HG03439 (cell line): ENCODE measurements around the gene USH1C.

Experiments used
- ATAC-seq: cut with Tn5 transposase; IDR thresholded peaks from one replicate; pipeline ENCODE4 v1.9.1; 2021; ENCODE audit warnings: mild to moderate bottlenecking, moderate library complexity; ENCODE audit not compliant: unreplicated experiment

USH1C gene

DNA sequence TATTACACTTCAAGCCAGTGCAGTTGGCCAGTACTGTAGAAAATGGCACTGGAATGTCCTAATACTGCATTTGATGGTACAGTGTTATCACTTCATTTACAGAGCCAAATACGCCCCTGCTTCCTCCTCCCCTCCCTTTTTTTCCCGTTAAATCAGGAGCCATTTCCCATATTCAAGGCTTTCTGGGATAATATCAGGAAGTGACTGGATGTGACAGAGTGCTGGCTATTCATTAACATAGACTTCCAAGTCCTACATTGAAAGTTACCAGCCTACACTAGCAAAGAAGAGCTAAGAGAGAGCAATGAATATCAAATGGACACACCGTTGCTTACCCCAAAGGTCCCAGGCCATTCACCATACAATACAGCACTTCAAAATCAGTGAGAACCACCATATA is 35.4 kb downstream of the USH1C start:
- no peak for ATAC-seq

DNA sequence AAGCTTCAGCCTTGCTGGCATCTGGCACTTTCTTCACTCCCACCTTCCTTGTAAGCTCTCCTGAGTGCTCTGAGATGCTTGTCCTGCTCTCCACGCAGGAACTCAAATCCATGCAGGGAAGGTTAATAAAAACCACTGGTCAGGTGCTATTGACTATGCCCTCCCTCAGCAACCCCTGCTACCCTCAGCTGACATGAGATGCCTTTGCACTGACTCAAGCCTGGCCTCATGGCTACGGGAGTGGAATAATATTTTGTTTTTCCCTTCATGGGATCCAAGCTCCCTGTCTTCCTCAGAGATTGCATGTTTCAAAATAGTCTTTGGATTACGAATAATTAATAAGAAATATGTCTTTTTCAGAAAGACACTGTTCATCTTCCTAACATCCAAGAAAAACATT is 35.9 kb downstream of the USH1C start:
- ATAC-seq = no peak

DNA sequence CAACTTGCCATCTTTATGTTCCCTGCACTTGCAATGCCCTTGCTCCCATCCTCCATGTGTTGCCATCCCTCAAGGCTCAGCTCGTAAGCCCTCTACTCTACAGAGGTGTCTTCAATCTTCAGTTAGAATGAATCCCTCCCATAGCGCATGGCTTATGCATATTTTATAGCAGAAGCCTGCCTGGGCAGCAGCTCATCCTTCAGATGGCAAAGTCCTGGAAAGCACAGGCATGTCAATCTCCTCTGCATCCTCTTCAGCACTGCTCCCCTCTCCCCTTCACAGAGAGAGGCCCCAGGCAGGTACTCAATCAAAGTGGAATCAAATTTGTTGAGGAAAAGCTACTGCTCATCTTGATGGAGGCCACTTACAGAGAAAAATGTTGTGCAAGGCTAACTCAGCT is 36.4 kb downstream of the USH1C start:
- no peak for ATAC-seq

DNA sequence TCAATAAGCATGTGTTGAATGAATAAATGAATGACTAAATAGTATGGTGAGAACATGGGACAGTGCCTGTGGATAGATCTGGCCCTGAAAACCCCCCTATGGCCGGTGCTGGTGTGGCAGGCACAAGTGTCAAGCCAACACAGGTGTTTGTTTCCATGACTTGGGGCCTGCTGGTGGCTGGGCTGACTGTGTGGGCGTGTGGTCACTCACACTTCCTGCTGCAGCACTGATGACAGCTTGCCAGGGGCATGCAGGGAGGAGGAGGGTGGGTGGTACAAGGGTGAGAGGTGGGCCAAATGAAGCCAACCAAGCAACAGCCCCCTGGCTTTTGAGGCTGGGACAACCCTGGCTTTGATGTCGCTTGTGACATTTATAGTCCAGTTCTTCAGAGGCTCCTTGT is 37.3 kb downstream of the USH1C start:
- ATAC-seq = peak; percentile 44

DNA sequence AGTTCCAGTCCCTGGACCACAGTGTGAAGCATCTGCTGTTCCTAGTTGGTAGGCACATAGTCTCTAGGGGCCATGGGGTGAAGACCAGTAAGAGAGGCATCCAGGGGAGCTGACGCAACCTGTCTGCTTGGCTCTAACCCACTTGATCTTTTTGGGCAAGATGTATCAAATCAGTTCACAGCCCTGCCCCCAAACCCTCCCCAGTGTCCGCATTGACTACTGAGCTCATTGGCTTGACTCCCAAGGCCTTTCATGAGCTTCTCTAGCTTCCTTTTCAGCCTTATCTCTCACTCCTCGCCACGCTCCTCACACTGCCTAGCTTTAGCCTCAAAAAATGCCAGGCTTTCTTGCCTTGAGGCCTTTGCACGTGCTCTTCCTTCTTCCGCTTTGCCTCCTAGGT is 37.9 kb downstream of the USH1C start:
- ATAC-seq = no peak

DNA sequence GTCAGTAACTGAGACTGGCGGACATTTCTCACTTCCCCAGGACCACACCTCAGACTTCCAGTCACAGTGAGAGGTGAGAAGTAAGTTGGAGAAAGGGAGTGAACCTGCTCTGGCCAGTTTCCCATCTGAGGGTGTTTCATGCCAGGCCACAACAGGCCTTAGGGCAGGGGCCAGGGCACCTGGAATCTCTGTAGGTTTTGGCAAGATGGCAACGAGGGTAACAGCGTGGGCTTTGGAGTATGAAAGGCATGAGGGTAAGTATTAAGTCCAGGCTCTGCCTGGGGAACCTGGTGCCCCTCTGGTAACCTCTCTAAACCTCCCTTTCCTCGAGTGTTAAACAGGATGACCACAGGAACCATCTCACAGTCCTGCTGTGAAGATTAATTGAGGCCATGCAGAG is 39.1 kb downstream of the USH1C start:
- no peak for ATAC-seq

DNA sequence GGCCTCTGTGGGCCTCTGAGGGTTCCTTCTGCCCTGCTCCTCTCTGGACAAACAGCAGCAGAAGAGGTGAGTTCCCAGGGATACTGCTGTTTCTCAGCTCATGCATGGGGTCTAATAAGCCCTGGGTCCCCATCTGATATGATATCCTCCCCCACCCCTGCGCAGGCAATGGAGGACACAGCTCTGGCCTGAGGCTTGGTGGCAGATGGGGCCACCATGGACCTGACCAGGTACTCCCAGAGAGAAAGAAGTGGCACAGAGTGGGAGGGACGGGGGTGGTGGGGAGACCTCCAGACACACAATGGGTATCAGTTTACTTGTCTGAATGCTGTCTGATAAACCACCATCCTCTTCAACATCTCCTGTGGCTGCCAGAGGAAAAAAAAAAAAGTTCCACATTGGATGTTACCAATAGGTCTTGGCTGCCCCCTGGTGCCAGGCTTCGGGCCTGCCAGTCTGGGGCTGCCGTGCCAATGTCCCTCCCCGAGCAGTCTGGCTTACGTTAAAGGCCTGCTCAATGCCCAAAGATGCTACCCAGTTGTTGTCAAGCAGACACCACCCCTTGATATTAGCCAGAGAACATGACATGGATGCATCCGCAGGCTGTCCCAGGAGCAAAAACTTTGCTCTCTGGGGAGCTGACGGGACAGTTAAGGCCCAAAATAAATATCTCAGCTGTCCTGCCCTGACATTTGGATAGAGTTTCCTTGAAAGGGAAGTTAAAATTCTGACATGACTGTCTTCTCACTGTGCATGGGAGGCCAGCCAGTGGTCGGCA is 39.7 kb downstream of the USH1C start:
- peak; percentile 61 for ATAC-seq

DNA sequence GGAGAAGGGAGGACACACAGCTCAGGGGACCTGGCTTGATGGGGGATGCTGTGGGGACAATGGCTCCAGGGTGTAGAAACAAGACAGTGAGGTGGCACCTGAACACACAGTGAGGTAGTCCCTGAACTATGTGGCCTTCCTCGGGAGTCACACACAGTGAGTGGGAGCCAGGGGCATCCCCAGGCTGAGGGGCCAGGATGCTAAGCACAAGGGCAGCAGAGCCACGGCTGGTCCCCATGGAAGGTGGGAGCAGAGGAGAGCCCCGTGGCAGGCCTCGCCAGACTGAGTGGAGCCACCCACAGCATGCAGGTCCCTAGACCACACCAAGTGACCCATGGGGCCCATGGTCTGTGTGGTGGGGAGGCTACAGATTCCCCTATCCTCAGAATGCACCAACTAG is 41.6 kb downstream of the USH1C start:
- no peak for ATAC-seq

DNA sequence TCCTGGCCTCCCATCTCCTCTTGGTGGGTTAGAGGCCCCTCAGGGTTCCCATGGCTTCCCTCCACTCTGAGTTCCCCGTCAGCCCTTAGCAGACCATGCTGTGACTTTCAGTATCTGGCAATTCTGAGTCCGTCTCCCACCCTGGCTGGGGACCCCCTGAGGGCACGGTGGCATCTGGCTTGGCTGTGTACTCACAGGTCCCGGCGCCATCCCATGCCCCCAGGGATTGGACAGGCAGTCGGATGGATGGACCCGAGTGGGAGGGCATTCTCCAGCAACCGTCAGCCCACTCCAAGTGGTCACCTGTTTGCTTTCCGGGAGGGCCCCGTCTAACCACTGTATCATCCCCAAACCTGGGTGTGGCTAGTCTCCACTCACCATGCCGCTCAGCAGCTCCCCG is 43.5 kb downstream of the USH1C start:
- ATAC-seq = no peak

DNA sequence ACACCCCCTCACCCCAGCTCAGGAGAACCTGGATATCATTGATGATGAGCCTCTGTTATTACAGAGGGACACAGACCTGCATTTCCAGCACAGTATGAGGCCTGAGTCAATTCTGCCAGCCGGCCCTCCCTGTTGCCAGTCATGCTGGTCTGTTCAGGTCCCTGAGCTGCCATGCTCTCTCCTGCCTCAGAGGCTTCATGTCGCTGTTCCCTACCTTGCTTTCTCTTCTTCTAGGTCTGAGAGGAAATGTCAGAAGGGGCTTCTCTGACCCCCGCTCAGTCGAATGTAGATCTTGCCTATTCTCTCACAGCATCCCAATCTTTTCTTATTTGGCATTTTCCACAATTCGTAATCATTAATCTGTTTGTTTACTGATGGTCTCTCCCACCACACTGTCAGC is 45.7 kb downstream of the USH1C start:
- ATAC-seq = no peak

DNA sequence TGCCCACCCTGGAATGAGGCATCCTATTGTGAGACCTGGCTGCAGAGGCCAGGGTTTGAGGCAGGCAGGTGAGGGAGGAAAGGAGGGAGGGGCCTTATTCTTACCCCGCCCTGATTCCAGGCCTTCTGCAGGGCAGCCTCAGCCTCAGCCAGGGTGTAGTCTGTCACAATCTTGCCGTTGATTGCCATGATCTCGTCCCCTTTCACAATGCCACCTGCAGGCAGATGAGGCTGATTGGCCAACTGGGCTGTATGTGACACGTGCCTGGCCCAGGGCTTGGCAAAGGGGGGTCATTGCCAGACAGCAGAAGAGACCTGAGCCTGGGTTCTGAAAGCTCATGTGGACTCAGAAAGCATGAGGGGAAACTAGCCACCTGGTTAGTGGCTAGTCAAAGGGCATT is 46.2 kb downstream of the USH1C start:
- ATAC-seq = no peak

DNA sequence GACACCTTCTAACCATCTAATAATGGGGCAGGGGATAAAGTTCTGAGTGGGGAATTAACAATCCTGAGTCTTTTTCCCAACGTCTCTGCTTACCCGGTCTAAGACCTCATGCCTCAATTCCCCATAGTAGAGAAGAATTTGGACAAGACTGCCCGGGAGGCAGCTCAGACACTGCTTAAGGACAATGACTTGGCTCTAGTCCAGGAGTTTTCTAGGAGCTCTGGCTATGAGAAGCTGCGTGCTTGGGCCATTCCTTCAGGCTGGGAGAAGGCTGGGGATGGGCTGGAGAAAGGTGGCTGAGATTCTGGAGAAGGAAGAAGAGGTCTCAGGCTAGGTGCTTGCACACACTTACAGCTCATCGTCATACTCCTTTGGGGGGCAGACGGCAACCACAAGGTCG is 47.8 kb downstream of the USH1C start:
- no peak for ATAC-seq

DNA sequence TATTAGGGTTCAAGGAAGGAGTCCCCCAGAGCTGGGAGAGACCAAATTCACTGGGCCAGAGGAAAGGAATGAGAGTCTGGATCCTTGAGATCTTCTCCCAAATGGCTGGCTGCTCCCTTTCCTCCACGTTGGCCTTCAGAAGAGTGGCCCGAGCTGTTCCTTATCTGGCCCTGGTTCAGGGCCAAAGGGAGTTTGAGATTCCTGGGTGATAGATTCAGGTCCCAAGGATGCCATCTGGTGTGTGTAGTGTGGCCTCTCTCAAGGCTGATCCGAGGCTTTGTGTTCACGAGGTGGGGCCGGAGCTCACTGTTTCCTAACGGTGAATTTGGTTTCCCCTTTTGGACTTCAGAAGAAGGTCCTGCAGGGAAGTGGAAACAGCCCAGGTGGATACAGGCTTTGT is 50.2 kb downstream of the USH1C start:
- ATAC-seq = no peak

DNA sequence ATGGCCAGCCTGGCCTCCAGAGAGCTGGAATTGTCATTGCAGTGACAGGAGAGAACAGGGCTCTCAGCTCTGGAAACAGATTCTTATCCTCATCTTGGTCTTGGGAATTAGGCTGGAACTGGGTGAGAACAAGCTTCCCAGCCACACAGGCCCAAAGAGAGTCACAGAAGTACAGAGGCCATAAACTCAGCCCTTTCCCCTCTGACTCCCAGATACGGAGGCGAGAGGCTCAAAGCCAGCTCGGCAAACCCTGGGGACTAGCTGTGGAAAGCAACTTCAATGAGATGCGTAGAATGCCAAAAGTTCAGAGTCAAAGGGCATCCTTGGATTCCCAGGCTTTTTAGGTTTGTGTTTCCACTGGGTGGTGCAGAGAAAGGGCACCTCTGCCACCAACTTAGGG is 53.3 kb downstream of the USH1C start:
- no peak for ATAC-seq

DNA sequence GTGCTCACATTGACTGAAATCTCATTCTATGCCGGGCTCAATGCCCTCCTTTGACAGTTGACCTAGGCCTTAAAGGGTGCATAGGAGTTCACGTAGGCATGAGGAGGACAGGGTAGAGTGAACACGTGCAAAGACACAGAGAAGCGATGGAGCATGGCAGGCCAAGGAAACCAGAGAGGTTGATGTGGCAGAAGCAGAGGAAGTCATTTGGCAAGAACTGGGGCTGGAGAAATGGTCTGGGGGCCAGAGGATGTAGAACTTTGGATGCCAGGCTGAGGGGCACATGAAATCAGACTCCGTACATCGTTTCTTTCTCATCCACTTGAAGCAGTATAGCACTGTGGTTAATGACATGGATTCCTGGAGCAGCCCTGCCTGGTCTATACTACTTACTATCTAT is 54.0 kb downstream of the USH1C start:
- ATAC-seq = no peak

DNA sequence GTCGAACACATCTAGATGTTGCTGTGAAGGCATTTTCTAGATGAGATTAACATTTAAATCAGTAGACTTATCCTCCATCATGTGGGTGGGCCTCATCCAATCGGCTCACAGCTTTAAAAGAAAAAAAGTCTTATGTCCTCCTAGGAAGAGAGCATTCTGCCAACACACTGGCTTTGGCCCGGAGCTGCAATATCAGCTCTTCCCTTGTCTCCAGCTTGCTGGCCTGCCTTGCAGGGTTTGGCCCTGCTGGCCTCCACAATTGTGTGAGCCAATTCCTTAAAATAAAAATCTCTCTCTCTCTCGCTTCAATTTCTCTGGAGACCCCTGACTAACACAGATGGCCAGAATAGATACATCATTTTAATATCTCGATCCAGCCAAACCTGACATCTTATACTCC is 54.5 kb downstream of the USH1C start:
- ATAC-seq = no peak

DNA sequence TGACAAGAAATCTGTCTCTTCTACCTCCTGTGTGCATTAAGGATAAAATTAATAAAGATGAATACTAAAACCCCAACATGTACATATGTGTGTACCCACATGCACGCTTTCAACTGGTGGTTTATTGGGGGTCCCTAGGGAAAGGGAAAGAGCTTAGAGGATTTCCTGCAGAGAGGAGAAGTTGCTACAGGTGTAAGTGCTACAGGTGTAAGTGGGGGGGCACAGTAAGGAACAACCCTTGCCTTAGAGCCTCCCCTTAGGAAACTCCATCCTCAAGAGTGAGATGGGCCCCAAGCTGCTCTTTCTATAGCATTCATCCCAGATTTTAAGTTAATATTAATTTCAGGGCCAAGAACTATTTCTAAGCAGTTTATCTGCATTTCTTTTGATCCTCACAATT is 55.7 kb downstream of the USH1C start:
- no peak for ATAC-seq

DNA sequence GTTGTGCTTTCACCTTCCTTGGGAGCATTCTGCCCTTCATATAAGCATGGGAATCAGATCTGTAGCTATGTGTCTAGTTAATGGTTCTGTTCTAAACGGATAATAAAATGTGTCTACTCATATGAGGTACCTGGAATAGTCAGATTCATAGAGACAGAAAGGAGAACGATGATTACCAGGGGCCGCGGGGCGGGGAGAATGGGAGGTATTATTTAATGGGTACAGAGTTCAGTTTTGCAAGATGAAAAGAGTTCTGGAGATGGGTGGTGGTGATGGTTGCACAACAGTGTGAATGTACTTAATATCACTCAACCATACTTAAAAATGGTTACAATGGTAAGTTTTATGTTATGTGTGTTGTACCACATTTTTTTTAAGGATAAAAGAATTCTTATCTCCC is 57.6 kb downstream of the USH1C start:
- ATAC-seq = no peak

DNA sequence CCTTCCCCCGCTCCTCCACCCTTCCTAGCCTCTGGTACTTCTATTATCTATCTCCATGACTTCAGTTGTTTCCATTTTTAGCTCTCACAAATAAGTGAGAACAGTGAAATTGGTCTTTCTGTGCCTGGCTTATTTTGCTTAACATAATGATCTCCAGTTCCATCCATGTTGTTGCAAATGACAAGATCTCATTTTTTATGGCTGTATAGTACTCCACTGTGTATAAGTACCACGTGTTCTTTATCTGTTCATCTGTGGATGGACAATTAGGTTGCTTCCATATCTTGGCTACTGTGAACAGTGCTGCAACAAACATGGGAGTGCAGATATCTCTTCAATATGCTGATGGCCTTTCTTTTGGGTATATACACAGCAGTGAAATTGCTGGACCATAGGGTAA is 60.7 kb downstream of the USH1C start:
- no peak for ATAC-seq

DNA sequence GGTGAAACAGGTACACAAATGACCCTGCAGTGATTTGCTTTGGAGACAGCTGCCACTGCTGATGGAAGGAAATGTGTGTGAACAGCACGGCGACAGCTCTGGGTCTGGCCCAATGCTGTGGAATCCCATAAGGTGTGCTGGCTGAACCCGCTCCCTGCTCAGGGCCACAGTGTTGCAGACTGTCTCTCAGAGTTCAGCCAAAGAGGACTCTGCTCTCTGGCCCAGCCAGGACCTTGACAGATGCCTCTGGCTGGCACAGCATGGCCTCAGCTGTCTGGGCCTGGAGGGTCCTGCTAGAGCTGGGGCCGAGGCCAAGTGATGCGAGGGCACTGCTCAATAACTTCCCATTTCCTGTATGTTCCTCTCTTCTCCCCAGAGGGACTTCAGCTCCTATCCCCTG is 62.3 kb downstream of the USH1C start:
- no peak for ATAC-seq

DNA sequence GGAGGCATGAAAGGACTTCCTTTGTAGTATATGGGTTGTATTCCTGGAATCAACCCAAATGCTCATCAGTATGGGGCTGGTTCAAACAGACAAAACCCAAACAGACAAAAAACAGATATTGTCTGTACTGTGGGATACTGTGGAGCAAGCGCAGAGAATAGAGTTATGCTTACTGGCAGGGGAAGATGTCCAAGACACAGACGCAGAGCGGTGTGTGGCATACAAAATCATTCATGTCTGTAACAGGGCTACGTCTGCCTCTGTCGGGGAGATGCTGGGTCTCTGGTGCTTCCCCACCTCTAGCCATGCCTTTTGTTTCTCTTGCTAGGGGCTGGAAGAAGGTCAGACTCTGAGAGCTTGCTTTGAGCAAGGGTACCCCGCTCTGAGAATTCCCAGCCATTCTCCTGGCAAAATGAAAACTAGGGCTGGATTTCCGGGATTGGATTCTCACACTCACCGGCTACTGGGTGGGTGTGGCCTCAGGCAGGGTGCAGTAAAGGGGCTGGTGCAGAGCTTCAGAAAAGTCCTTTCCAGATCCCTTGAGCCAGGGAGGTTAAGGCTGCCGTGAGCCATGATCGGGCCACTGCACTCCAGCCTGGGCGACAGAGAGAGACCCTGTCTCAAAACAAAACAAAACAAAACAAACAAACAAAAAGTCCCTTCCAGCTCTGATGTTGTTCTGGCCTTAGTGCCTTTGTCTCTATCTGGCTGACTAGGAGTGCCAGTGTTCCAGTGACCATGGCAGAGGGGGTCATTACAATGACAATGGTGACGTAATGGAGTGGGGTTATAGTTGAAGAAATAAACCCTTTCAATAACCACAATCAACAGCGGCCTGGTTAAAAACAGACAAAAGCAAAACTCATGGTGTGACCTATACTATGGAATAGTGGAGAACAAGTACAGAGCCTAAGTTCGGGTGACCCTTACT is 64.7 kb downstream of the USH1C start:
- ATAC-seq = no peak

DNA sequence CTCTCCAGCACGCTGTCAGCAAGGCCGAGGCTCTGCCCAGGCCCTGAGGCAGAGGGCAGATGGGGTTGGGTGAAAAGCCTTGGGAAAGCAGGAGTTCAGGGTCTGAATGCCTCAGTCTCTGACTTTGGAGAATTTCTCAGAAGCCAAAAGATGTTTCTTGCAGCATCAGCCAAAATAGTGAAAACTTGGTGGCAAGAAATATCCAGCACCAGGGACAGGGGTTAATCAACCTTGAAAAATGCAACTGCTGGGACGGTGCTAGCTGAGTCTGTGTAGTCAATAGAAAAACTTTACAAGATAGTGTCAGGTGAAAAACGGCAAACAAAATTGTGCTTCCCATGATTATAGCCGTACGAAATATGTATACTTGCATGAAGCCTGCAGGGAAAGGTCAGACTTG is 66.1 kb downstream of the USH1C start:
- no peak for ATAC-seq
